Small intestine (tissue), 7 donors: ENCODE measurements around the gene ARHGAP8. TPM values are rescaled to one million over a fixed set of nuclear protein-coding genes. Genes with fewer than 3 reads are reported as not detected.

Experiments
- DNase-seq, 2 donors: peaks; one replicate each; pipeline versions ENCODE4 v3.0.0 to v3.0.0-alpha.2; 2013
- FAIRE-seq: peaks from 2 replicates; lab custom pipeline; 2012; peaks lifted over from hg19 to GRCh38; lab: Jason Lieb, UNC
- H3K27ac ChIP-seq, 3 donors: one replicate each; pipeline ENCODE4 v1.5.1; 2013; ENCODE audit warnings: low read length in 2 of 3, mild to moderate bottlenecking in 2 of 3, control low read depth in 1 of 3, inconsistent platforms in 1 of 3, low read depth in 1 of 3, moderate library complexity in 1 of 3
- H3K27me3 ChIP-seq, 3 donors: one replicate each; pipeline ENCODE4 v1.6.1; 2013; ENCODE audit warnings: low read length in 3 of 3, inconsistent platforms in 1 of 3; ENCODE audit not compliant: control insufficient read depth in 3 of 3, insufficient read depth in 3 of 3
- H3K36me3 ChIP-seq, 3 donors: one replicate each; pipeline ENCODE4 v1.6.1; 2013; ENCODE audit warnings: low read length in 3 of 3, inconsistent platforms in 1 of 3, low read depth in 1 of 3, mild to moderate bottlenecking in 1 of 3, moderate library complexity in 1 of 3; ENCODE audit not compliant: control insufficient read depth in 3 of 3, insufficient read depth in 2 of 3
- H3K4me1 ChIP-seq, 3 donors: one replicate each; pipeline ENCODE4 v1.6.1; 2013; ENCODE audit warnings: low read length in 2 of 3, inconsistent platforms in 1 of 3, low read depth in 1 of 3, mild to moderate bottlenecking in 1 of 3, moderate library complexity in 1 of 3; ENCODE audit not compliant: control insufficient read depth in 3 of 3, insufficient read depth in 2 of 3
- H3K4me3 ChIP-seq, 3 donors: one replicate each; pipeline ENCODE4 v1.5.1; 2013; ENCODE audit warnings: low read length in 3 of 3, control low read depth in 1 of 3, inconsistent platforms in 1 of 3, low read depth in 1 of 3, mild to moderate bottlenecking in 1 of 3, moderate library complexity in 1 of 3
- H3K9me3 ChIP-seq, 2 donors: one replicate each; pipeline ENCODE4 v1.6.1; 2013; ENCODE audit warnings: low read depth in 1 of 2, low read length in 1 of 2; ENCODE audit not compliant: control insufficient read depth in 2 of 2, insufficient read depth in 1 of 2
- WGBS, 3 donors: extraction: QIAGEN DNeasy Blood & Tissue Kit; methylation state at CpG; one replicate each; pipeline ENCODE4 v1.1.7; 2013; 5-methylcytosine and 5-hydroxymethylcytosine counted together
- polyA plus RNA-seq, 4 donors: library from polyadenylated mRNA; stranded (reverse) in 3 of 4; unstranded in 1 of 4; fragments of 200-250 nt in 3 of 4; fragments of 120-200 nt in 1 of 4; gene quantifications; one replicate each; pipeline versions ENCODE4 v1.2.1 to v1.2.3, GENCODE V29; 2013
- donor health status: healthy with polysubstance abuse.
- donor health status: control.
- donor health status: control.
- donor health status: Bipolar disorder and iron deficiency.
- donor health status: healthy.

ARHGAP8 gene
- polyA plus RNA-seq, 4 donors, result 1.6 to 20.3 (median 9.3) TPM

GRCh38 chr22:44907765-44908737 lies 155.7 kb downstream of the ARHGAP8 start:
- peaks cover 0 to 2% of the 10 kb centered on the region in 2 donors for H3K9me3 ChIP-seq
- H3K27ac ChIP-seq, result no peak overlapping the region
- WGBS, 3 donors, result 74 to 85% (median 80%) methylated on average over 21 of the region's 21 CpGs
- no peak overlapping the region for H3K4me3 ChIP-seq
- FAIRE-seq (no peak), DNase-seq (no peak)
- no peaks in the 10 kb centered on the region for H3K36me3 ChIP-seq
- H3K4me1 ChIP-seq, result no peaks in the 10 kb centered on the region
- no peaks in the 10 kb centered on the region for H3K27me3 ChIP-seq

- Histone ChIP-seq H3K9me3 (peaks cover 0 to 2% of the 10 kb centered on the region in 2 donors), H3K27ac (no peak overlapping the region), H3K27me3 (no peaks in the 10 kb centered on the region), H3K36me3 (no peaks in the 10 kb centered on the region), H3K4me1 (no peaks in the 10 kb centered on the region), H3K4me3 (no peak overlapping the region)
- WGBS, 3 donors, result 81 to 85% (median 84%) methylated on average over 6 of the region's 6 CpGs
- DNase-seq (no peak), FAIRE-seq (no peak)
These were observed 156.9 kb downstream of the ARHGAP8 start for GRCh38 chr22:44909241-44909640.

Other genes starting within 250 kb of the ARHGAP8 start
- gene PRR5, start 50.4 kb upstream of the ARHGAP8 start, polyA plus RNA-seq, result 10 to 100 TPM; 37.0 to 80.5 (median 61.8) TPM